ENCODE measurements around the gene ZNF587.
A peak's percentile ranks its signal among the peaks of the same experiment; 100 is the strongest.
"Not testable (repeated sequence)": the region's sequence is repeated elsewhere in the genome, so short reads cannot be mapped to it uniquely, and the experiment has no call there.

The ZNF587 gene

DNA sequence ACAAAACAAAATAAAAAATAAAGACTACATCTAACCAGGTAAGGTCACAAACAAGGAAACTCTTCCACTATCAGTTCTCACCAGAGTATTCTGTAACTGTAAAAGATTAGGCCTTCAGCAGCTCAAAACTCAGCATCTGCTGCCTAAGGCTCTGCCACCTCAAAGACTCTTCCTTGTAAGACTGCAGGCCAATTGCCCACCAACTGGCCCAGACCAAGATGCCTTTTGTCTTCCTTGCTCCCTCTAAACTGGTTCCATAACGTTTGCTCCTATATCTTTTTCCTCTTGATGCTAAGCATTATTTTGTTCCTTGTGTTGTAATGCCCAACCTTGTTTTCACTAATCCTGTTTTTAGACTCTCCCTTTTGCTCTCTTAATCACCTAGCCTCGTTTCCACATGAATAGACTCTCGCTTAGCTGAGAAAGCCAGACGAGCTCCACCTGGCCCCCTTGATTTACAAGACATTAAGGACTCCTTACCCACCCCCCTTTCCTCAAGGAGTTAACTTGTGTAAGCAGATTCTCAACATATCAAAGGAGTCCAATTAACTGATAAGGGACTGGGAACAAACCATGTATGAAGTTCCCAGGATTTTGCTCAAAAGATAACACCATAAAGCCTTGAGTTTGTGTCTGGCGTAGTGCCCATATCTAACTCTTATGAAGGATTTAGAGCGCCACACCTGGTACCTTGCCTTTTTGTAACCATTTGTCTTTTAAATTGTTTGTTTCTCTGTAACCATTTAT is 37.7 kb downstream of the ZNF587 start:
- DNase-seq (ENCODE audit: low read depth in 2 of 2), result no peak

- DNase-seq (ENCODE audit: low read depth in 2 of 2), result no peak
Measured at GRCh38 chr19:57888107-57888559, 38.5 kb downstream of the ZNF587 start.

DNA sequence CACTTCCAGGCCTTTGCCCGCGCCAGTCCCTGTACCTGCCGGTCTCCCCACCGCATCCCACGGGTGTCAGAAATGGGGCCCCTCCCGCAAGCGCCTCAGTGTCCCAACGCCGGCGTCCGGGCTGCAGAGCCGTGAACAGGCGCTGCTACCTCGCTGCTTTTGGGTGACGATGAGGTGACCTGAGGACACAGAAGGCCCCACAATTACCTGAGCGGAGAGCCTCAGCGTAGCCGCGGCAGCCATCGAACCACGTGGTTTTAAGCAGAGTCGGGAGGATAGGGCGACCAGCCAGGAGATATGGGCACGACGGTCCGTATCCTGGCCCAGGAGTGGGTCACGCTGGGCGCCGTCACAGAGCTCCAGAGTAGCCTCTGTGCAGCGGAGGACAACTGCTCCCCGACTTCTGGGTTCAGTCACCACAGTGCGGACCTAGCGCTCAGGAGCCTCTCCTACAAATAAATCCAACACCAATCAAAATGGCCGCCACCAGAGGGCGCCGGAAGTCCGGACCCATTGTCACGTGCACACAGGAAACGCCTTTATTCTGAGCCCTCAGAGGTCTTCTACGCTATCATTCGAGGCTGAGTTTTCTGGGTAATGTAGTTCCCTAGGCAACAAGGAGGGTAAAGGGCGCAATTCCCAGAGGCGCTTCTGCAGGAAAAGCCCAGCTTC is 39.0 kb downstream of the ZNF587 start, which contains the start of gene ZNF814:
TSS of gene ZNF814 (minus strand) at position 478 of the 672 bp plus-strand sequence. CDS start at position 243, 235 bp downstream.
- peak; percentile 59 for DNase-seq (ENCODE audit: low read depth in 2 of 2)

DNA sequence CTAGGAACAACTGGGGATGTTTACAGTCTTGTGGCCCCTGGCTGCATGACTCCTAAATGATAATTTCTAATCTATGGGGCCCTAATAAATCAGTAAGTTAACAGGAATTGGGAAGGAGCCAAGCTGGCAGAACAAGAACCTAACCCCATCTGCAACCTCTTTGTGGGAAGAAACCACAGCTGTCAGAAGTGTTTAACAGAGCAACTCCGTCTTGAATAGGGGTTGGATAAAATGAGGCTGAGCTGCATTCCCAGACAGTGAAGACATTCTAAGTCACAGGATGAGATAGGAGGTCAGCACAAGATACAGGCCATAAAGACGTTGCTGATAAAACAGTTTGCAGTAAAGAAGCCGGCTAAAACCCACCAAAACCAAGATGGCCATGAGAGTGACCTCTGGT is 41.0 kb downstream of the ZNF587 start:
- not testable (repeated sequence) for DNase-seq (ENCODE audit: low read depth in 2 of 2)

- no peak for DNase-seq (ENCODE audit: low read depth in 2 of 2)
Measured at GRCh38 chr19:57900311-57900710, 50.7 kb downstream of the ZNF587 start.

GRCh38 chr19:57903618-57904184 is 54.0 kb downstream of the ZNF587 start:
- DNase-seq (ENCODE audit: low read depth in 2 of 2), result no peak

- no peak for DNase-seq (ENCODE audit: low read depth in 2 of 2)
Measured at GRCh38 chr19:57905258-57905657, 55.6 kb downstream of the ZNF587 start.

- DNase-seq (ENCODE audit: low read depth in 2 of 2), result no peak
Measured at GRCh38 chr19:57907394-57907793, 57.7 kb downstream of the ZNF587 start.

GRCh38 chr19:57914531-57914930 is 64.9 kb downstream of the ZNF587 start:
- DNase-seq (ENCODE audit: low read depth in 2 of 2), result no peak
